T-helper 1 cell (primary cell): ENCODE measurements around the gene SERPINF2.
"Not testable (repeated sequence)": the region's sequence is repeated elsewhere in the genome, so short reads cannot be mapped to it uniquely, and the experiment has no call there.

Experiments
- DNase-seq, 5 donors: peaks; one replicate each; pipeline ENCODE4 v3.0.0-alpha.2; 2012 to 2020

The SERPINF2 gene

DNA sequence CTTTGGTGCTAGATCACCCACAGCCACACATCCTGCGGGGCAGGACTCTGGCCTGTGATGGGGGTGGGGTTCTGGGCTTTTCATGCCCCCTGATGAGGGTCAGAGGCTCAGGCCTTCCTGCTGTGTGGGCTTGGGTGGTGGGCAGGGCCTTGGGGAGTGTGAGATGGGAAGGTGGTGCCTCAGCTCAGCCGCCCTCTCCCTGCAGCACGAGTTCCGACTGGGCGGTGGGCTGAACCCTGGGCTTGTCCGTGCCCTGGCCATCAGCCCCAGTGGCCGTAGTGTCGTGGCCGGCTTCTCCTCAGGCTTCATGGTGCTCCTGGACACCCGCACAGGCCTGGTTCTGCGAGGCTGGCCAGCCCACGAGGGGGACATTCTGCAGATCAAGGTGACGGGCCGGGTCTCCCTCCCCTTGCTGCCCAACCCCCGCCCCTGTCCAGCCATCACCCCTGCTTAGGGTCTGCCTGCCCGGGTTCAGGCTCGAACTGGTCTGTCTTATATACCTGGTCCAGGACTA lies 6.8 kb upstream of the SERPINF2 start:
- no peak for DNase-seq

DNA sequence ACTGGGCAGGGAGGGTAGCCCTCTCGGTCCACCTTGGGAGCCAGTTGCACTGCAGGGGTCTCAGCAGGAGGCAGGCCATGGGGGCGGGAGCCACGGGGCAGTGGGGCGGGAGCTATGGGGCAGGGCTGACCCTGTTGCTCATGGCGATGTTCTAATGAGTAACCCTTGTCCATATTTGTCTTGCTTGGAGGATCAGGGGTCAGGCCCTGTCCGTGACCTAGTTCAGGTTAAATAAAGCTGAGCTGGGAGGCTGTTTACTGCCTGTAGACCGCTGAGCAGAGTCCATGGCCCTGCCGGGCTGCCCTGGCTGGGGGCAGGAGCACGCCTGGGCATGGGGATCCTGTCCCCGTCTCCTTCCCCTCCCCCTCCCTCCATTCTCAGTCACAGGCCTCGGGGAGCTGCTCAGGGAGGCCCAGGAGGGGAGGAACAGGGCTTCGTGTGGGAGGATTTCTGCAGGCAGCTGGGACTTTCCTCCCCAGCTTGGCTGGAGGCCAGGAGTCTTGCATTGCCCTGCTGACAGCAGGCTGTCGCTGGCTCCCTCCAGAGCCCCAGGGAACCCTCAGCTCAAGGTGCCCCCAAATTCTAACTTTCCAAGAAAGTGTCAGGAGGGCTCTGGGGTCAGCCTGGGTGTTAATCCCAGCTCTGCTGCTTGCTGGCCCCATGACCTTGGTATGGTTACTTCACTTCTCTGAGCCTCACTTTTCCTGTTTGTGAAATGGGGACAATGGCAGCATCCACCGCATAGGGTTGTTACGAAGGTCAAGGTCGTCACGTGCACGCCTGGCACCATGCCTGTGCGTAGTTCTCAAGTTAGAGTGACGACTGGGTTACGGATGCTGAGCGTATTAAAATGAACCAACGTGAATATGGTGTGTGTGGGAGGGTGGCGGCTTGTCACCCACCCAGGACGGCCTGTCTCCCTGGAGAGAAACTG lies 6.1 kb upstream of the SERPINF2 start:
- DNase-seq: no peak

DNA sequence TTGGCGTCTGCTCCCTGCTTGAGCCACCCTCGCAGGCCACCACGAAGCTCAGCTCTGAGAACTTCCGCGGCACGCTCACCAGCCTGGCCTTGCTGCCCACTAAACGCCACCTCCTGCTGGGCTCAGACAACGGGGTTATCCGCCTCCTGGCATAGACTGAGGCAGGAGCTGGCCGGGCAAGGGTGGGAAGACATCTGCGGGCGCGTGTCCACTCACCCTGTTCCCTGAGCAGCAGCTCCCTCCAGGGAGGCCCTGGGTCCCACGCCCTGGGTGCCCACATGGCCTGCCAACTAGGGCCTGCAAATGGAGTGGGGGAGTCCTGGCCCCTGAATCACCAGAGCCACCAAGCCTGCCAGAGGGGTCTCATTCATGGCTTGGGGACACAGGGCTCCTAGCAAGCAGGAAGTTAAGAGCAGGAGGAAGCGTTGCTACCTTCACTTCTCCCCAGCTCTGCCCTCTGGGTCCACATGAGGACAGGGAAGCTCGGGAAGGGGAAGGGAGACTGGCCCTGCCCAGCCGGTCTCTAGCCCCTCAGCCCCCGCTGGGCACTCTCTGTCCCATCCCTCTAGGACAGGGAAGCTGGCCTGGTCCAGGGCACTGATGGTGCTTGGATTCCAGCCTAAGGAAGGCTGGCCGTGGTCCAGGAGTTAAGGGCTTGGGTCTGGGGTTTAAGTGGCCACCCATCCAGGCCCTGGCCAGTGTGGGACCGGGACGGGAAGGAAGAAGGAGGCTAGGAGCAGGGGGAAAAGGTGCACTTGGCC lies 5.0 kb upstream of the SERPINF2 start:
- DNase-seq: no peak

DNA sequence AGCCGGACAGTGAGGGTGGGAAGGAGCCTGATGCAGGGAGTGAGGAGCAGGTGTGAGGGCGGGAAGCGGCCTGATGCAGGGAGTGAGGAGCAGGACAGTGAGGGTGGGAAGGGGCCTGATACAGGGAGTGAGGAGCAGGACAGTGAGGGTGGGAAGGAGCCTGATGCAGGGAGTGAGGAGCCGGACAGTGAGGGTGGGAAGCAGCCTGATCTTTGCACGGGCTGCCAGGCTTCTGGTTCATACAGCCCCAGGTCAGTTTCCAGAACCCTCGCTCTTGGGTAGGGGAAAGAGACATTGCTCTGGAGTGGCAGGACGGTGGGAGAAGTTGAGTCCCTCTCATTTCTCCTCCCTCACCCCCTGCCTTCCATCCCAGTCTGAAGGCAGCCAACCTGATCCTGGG lies 772 bp upstream of the SERPINF2 start:
- not testable (repeated sequence) for DNase-seq

DNA sequence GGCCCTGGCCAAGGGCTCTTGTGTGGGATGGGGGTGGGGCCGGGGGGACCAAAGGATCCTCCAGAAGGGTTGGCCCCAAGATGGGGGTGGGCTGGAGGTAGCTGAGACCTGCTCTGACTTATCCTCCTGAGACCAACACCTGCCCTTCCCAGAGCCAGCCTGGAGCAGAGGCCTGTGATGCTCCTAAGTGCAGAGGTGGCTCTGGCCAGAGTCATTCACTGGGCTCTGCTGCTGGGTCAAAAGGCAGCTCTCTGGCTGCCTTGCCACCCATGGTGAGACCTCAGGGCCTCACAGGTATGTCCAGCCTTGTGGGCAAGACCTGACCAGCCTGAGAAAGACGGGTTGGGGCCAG lies 393 bp downstream of the SERPINF2 start:
- no peak for DNase-seq

DNA sequence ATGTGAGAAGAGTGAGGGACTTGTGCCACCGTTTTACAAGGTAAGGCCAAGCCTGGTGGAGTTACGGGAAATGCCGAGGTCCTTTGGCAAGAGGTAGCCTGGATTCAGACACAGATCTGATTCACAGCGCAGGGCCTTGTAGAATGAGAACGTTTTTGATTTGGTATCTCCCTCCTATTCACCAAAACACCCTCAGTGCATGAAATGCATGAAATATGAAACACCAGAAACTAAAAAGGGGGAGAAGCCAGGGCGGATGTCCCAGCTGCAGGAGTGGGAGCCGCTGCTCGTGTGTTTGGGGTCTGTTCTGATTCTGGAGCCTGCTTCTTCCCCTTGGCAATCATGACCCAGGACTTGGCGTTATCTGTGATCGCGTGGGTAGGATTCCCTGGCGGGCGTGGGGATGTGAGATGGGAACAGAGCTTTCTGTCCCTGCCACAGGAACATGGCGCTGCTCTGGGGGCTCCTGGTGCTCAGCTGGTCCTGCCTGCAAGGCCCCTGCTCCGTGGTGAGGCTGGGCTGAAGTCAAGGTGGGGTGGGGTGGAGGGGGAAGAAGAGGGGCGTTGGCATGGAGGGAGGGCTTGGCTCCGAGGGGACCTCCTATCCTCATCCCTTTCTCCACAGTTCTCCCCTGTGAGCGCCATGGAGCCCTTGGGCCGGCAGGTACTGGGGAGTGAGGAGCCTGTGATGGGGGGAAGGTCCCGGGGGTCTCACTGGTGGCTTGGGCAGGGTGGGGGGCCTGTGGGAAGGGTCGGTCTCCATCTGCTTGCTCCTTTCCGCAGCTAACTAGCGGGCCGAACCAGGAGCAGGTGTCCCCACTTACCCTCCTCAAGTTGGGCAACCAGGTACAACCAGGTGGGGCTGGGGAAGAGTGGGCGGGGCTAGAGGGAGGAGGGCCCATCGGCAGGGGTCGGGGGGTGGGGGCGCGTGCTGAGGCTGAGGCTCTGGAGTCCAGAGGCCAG lies 2.2 kb downstream of the SERPINF2 start:
- DNase-seq: no peak

DNA sequence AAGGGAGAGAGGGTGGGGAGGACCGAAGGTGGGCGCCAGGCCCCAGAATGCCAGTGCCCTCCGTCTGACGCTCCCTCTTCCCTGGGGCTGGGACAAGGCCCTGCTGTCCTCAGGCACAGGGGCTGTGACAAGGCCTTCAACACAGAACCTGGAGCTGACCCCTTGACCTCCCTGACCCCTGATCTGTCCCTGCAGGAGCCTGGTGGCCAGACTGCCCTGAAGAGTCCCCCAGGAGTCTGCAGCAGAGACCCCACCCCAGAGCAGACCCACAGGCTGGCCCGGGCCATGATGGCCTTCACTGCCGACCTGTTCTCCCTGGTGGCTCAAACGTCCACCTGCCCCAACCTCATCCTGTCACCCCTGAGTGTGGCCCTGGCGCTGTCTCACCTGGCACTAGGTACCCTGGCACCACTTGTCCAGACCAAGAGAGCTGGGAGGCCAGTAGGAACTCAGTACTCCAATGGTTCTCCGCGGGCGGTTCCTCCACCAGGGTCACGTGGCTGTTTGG lies 2.9 kb downstream of the SERPINF2 start:
- DNase-seq: no peak

DNA sequence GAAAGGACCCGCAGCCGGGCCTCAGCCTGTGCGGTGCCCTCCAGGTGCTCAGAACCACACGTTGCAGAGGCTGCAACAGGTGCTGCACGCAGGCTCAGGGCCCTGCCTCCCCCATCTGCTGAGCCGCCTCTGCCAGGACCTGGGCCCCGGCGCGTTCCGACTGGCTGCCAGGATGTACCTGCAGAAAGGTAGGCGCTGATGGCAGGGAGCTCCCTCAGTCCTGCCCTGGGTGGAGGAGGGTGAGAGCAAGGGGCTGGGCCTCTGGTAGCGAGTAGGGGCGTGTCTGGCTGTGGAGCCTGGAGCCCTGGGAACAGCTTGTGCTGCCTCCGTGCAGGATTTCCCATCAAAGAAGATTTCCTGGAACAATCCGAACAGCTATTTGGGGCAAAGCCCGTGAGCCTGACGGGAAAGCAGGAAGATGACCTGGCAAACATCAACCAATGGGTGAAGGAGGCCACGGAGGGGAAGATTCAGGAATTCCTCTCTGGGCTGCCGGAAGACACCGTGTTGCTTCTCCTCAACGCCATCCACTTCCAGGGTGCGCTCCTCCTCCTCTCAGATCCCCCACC lies 4.4 kb downstream of the SERPINF2 start:
- no peak for DNase-seq

DNA sequence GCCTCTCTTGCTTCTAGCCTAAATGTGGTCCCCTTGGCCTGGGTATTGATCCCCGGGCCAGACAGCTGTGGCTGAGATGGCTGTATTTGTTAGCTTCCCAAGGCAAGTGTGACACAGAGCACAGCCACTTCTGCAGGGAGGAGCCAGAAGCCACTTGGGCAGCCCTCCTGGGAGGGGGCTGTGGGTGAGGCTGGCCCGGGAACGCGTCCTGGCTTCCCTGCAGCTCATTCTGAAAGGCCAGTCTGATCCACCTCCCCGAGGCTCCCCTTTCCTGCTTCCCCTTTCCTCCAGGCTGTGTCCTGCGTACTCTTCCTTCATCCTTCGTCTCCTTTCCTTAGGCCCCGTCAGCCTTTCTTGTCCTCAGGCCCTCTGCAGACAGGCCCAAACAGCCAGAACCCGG lies 8.0 kb downstream of the SERPINF2 start:
- DNase-seq: no peak

DNA sequence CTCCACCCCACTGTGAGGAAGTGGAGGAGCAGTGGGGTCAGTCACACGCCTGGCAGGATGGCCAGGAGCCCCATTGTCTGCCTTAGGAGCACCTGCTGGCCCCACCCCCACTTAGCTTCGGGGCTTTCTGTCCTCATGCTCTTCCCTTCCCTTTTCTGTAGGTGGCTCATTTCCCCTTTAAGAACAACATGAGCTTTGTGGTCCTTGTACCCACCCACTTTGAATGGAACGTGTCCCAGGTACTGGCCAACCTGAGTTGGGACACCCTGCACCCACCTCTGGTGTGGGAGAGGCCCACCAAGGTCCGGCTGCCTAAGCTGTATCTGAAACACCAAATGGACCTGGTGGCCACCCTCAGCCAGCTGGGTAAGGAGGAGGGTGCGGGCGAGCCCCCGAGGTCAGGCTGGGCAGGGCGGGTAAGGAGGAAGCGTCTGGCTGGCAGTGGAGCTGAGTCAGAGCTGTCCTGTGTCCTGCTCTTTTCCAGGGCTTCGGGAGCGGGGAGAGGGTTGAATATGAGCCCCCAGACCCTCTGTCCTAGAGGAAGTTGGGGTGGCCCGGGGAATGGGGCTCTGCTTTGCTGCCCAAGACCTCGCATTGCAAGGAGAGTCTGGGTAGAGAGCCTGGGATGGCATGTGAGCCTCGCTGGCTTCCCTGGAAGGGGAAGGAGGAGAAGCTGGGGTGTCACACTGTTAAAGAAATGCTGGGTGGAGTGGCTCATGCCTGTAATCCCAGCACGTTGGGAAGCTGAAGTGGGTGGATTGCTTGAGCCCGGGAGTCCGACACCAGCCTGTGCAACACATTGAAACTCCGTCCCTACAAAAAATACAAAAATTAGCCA lies 10.0 kb downstream of the SERPINF2 start:
- no peak for DNase-seq

DNA sequence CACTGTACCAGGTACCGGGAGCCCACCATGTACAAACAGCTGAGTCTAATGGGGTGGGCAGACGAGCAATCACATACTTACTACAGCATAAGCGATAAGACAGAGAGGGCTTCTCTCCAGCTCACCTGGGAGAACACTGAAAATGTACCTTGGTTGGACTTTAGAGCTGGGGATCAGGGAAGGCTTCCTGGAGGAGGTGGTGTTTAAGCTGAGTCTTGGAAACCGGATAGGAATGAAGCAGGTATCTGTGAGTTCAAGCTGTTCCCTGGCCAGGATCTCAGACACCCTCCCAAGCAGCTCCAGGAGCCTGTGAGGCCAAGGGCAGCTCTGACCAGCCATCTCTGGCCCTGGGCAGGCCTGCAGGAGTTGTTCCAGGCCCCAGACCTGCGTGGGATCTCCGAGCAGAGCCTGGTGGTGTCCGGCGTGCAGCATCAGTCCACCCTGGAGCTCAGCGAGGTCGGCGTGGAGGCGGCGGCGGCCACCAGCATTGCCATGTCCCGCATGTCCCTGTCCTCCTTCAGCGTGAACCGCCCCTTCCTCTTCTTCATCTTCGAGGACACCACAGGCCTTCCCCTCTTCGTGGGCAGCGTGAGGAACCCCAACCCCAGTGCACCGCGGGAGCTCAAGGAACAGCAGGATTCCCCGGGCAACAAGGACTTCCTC lies 11.2 kb downstream of the SERPINF2 start:
- DNase-seq: no peak

DNA sequence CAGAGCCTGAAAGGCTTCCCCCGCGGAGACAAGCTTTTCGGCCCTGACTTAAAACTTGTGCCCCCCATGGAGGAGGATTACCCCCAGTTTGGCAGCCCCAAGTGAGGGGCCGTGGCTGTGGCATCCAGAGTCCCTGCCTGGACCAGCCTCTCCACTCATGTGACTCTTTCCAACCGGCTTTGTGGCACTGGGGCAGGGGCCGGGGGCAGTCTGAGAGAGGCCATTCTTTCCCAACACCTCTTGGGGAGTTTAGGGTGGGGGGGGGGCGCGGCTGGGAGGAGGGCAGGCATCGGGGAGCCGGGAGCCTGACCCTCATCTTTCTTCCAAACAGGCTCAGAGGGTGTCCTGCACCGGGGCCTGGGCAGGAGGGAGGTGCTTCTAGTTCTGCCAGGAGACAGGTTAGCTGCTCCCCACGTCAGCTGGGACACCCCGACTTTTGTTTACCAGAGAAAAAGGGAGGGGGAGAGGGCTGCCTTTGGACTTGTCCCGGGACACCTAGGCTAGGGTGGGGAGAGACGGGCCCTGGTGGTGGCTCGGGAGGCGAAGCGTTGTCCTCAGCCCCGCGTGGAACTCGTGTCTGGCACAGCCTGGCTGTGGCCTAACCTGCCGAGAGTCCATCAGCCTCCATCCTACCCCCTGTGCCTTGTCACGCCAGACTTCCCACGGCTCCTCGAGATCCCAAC lies 11.9 kb downstream of the SERPINF2 start:
- DNase-seq: no peak

DNA sequence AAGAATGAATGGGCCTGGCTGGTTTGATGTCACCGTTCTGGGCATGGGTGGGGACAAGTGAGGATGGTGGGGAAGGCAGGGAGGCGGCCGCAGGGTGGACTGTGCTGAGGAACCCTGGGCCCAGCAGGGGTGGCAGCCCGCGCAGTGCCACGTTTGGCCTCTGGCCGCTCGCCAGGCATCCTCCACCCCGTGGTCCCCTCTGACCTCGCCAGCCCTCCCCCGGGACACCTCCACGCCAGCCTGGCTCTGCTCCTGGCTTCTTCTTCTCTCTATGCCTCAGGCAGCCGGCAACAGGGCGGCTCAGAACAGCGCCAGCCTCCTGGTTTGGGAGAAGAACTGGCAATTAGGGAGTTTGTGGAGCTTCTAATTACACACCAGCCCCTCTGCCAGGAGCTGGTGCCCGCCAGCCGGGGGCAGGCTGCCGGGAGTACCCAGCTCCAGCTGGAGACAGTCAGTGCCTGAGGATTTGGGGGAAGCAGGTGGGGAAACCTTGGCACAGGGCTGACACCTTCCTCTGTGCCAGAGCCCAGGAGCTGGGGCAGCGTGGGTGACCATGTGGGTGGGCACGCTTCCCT lies 12.7 kb downstream of the SERPINF2 start:
- DNase-seq: no peak

DNA sequence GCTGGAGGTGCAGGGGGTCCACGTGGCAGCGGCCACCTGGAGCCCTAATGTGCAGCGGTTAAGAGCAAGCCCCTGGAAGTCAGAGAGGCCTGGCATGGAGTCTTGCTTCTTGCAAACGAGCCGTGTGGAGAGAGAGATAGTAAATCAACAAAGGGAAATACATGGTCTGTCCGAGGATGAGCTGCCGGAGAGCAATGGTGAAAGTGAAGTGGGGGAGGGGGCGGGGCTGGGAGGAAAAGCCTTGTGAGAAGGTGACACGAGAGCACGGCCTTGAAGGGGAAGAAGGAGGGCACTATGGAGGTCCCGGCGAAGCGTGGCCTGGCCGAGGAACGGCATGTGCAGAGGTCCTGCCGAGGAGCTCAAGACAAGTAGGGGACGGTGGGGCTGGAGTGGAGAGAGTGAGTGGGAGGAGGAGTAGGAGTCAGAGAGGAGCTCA lies 13.2 kb downstream of the SERPINF2 start:
- no peak for DNase-seq

DNA sequence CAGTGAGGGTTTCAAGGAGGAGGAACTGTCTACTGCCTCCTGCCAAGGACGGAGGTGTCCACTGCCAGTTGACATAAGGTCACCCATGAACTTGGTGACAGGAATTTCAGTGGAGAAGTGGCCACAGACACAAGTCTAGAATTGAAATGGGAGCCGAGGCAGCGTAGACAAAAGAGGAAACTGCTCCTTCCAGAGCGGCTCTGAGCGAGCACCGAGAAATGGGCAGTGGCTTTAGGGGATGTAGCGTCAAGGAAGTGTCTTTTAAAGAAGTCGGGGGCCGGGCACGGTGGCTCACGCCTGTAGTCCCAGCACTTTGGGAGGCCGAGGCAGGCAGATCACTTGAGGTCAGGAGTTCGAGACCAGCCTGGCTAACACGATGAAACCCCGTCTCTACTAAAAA lies 16.1 kb downstream of the SERPINF2 start:
- DNase-seq: no peak

DNA sequence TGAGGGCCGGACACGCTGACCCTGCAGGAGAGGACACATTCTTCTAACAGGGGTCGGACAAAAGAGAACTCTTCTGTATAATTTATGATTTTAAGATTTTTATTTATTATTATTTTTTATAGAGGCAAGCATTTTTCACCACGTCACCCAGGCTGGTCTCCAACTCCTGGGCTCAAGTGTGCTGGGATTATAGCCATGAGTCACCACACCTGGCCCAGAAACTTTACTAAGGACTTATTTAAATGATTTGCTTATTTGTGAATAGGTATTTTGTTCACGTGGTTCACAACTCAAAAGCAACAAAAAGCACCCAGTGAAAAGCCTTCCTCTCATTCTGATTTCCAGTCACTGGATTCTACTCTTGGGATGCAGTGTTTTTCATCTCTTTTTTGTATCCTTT lies 16.9 kb downstream of the SERPINF2 start:
- no peak for DNase-seq

DNA sequence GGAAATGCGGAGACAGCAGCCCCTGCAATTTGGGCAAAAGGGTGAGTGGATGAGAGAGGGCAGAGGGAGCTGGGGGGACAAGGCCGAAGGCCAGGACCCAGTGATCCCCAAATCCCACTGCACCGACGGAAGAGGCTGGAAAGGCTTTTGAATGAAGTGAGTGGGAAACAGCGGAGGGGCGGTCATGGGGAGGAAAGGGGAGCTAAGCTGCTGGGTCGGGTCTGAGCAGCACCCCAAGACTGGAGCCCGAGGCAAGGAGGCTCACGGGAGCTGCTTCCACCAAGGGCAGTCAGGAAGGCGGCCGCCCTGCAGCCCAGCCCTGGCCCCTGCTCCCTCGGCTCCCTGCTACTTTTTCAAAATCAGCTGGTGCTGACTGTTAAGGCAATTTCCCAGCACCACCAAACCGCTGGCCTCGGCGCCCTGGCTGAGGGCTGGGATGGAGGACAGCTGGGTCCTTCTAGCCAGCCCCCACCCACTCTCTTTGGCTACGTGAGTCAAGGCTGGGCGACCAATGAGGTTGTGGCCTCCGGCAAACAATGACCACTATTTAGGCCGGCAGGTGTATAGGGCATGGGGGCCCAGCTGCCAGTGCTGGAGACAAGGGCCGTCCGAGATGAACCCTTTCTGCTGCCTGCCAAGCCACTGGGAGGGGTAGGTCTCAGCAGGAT lies 19.7 kb downstream of the SERPINF2 start:
- no peak for DNase-seq

DNA sequence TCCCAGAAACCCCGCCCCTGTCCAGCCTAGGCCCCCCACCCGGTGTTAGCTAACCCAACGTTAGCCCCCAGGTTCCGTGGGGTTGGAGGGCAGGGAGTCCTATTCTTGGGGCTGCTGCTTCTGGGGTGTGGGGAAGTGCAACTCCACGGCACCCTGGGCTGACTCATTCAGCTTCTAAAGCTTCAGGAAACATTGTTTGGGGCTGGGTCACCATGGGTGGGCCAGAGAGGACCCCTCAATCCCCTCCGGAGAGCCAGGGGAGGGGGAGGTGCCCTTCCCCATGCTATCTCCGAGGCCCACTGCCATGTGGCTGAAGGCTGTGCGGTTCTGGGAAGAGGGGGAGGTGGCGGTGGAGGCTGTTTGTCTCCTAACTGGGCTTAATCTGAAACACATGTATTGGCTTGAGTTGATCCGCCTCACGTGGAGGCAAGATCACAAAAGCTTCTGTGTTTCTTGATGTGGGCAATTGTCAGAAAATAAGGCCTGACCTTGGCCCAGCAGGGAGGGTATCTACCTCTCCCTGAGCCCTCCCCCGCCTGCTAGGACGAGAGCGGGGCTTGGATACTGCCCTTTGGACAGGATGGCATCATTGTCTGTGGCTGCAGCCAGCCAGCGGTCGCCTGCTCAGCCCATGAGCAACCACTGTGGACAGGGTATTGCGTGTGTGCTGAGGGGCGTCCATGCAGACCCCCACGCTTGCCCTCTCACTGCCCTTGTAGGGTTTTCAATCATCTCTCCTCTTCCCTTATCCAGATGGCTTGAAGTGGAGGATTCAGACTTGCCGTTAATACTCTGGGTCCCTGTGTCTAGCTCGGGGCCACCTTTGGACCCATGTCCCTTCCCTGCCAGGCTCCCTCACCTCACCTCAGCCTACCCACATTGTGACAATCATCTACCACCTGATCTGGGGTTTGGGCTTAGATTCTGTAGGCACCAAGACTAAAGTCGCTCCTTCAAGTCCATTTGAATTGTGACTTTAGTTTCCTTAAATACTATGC lies 20.5 kb downstream of the SERPINF2 start:
- DNase-seq: no peak
